Smooth muscle cell (in vitro differentiated cells): Measurements from ENCODE around the gene MT1F. TPM values are rescaled to one million over a fixed set of nuclear protein-coding genes. Genes with fewer than 3 reads are reported as not detected.
"Not testable (repeated sequence)": the region's sequence is repeated elsewhere in the genome, so short reads cannot be mapped to it uniquely, and the experiment has no call there.

Experiments used
- DNase-seq: peaks from one replicate; lab custom pipeline; 2025; ENCODE audit not compliant: unreplicated experiment; lab: John Stamatoyannopoulos, UW
- H2AFZ ChIP-seq: fragments of 200-600 bp; sonication (generic); 2 replicates; pipeline ENCODE4 v1.6.0; 2016; ENCODE audit warnings: antibody characterized with exemption, low read depth, mild to moderate bottlenecking
- H3F3A ChIP-seq: fragments of 200-600 bp; sonication (generic); 2 replicates; pipeline ENCODE4 v1.6.0; 2017; ENCODE audit warnings: antibody characterized with exemption, low read depth
- H3K27ac ChIP-seq: fragments of 200-600 bp; sonication (generic); 2 replicates; pipeline ENCODE4 v1.5.1; 2016; ENCODE audit warnings: low read depth, mild to moderate bottlenecking
- H3K27me3 ChIP-seq: fragments of 200-600 bp; sonication (generic); 2 replicates; pipeline ENCODE4 v1.6.1; 2016; ENCODE audit warnings: low read depth, mild to moderate bottlenecking
- H3K36me3 ChIP-seq: fragments of 200-600 bp; sonication (generic); 2 replicates; pipeline ENCODE4 v1.5.1; 2016; ENCODE audit warnings: low read depth
- H3K4me1 ChIP-seq: fragments of 200-600 bp; sonication (generic); 2 replicates; pipeline ENCODE4 v1.5.1; 2016; ENCODE audit warnings: low read depth
- H3K4me2 ChIP-seq: fragments of 200-600 bp; sonication (generic); 2 replicates; pipeline ENCODE4 v1.6.0; 2016; ENCODE audit warnings: mild to moderate bottlenecking
- H3K4me3 ChIP-seq: fragments of 200-600 bp; sonication (generic); 2 replicates; pipeline ENCODE4 v1.5.1; 2016; ENCODE audit warnings: mild to moderate bottlenecking
- H3K79me2 ChIP-seq: fragments of 200-600 bp; sonication (generic); 2 replicates; pipeline ENCODE4 v1.6.0; 2016; ENCODE audit warnings: low read depth, mild to moderate bottlenecking
- H3K9ac ChIP-seq: fragments of 200-600 bp; sonication (generic); 2 replicates; pipeline ENCODE4 v1.6.0; 2016; ENCODE audit warnings: low read depth
- H3K9me3 ChIP-seq: fragments of 200-600 bp; sonication (generic); replicated peaks from 2 replicates; pipeline ENCODE4 v1.5.1; 2016; ENCODE audit warnings: low read depth
- H4K20me1 ChIP-seq: fragments of 200-600 bp; sonication (generic); 2 replicates; pipeline ENCODE4 v1.6.0; 2016; ENCODE audit warnings: low read depth
- CTCF ChIP-seq: fragments of 200-600 bp; sonication (generic); IDR thresholded peaks from 2 replicates; pipeline ENCODE4 v1.5.1; 2017; ENCODE audit warnings: borderline replicate concordance, mild to moderate bottlenecking, antibody characterized with exemption; ENCODE audit not compliant: insufficient read depth, poor library complexity, severe bottlenecking
- WGBS: methylation state at CpG from one replicate; pipeline ENCODE4 v1.1.7; 2016; ENCODE audit warnings: low lambda C conversion rate; 5-methylcytosine and 5-hydroxymethylcytosine counted together
- polyA plus RNA-seq: library from polyadenylated mRNA; unstranded; fragments of >200 nt; fragmentation: Nextera tagmentation; extraction: Ambion mirVana; gene quantifications from 2 replicates; pipeline ENCODE4 v1.2.1, GENCODE V29; 2016
- total RNA-seq: library from RNA; depleted of rRNA; stranded (reverse); fragments of >200 nt; gene quantifications from 2 replicates; pipeline ENCODE4 v1.2.3, GENCODE V29; 2014

MT1F gene
- total and polyA plus RNA-seq, 2 experiments from 2014 or later, result 0.50 to 5.9 TPM

GRCh38 chr16:56620339-56620897, 37.3 kb upstream of the MT1F start:
- Histone ChIP-seq H3K27me3 (peaks cover 50% of the 10 kb centered on the region), H3K36me3 (no peaks in the 10 kb centered on the region), H4K20me1 (no peaks in the 10 kb centered on the region), H3K9me3 (no peaks in the 10 kb centered on the region), H3K9ac (no peak overlapping the region), H3K4me1 (peaks cover under 1% of the 10 kb centered on the region), H3K4me3 (no peak overlapping the region), H3K27ac (no peak overlapping the region), H2AFZ (no peak overlapping the region), H3K4me2 (no peak overlapping the region), H3K79me2 (no peaks in the 10 kb centered on the region), H3F3A (no peaks in the 10 kb centered on the region)
- no peak for DNase-seq
- 85% methylated on average over 8 of the region's 8 CpGs for whole genome bisulfite sequencing
- no peak for TF ChIP-seq CTCF

GRCh38 chr16:56621665-56622445, 35.9 kb upstream of the MT1F start:
- not testable (repeated sequence) for H3K4me2 ChIP-seq, H3K4me3 ChIP-seq, H3K79me2 ChIP-seq, H4K20me1 ChIP-seq, H3K9ac ChIP-seq, H2AFZ ChIP-seq, H3F3A ChIP-seq, H3K36me3 ChIP-seq, DNase-seq, H3K27ac ChIP-seq, H3K9me3 ChIP-seq
- 63% methylated on average over 4 of the region's 4 CpGs for WGBS
- Histone ChIP-seq H3K4me1 (peaks cover 10% of the 10 kb centered on the region), H3K27me3 (peaks cover 42% of the 10 kb centered on the region)

- DNase-seq, H3K9me3 ChIP-seq, H4K20me1 ChIP-seq, H3K4me2 ChIP-seq, H3K36me3 ChIP-seq, H3K79me2 ChIP-seq, H3K9ac ChIP-seq, H3K4me3 ChIP-seq, H3K27ac ChIP-seq, H3F3A ChIP-seq, H2AFZ ChIP-seq: not testable (repeated sequence)
- peaks cover 29% of the 10 kb centered on the region for H3K27me3 ChIP-seq
- WGBS, result 93% methylated on average over 5 of the region's 5 CpGs
- peaks cover 10% of the 10 kb centered on the region for H3K4me1 ChIP-seq
These were observed 34.6 kb upstream of the MT1F start for GRCh38 chr16:56623184-56623583.

- Histone ChIP-seq H3K27me3 (peaks cover 24% of the 10 kb centered on the region), H3K9ac (no peak overlapping the region)
These were observed 34.1 kb upstream of the MT1F start for GRCh38 chr16:56623637-56624036.

More at GRCh38 chr16:56623637-56624036, 34.1 kb upstream of the MT1F start:
- Histone ChIP-seq H3F3A (peaks cover 3% of the 10 kb centered on the region), H3K27ac (no peak overlapping the region), H3K4me3 (no peak overlapping the region), H3K4me1 (peaks cover 10% of the 10 kb centered on the region), H3K9me3 (no peaks in the 10 kb centered on the region), H3K4me2 (no peak overlapping the region), H3K36me3 (no peaks in the 10 kb centered on the region), H2AFZ (no peak overlapping the region), H3K79me2 (no peaks in the 10 kb centered on the region), H4K20me1 (no peaks in the 10 kb centered on the region)
- no peak for TF ChIP-seq CTCF
- 96% methylated on average over 2 of the region's 2 CpGs for WGBS
- no peak for DNase-seq
